ENCODE data around the gene ZBTB7C.

The ZBTB7C gene

DNA sequence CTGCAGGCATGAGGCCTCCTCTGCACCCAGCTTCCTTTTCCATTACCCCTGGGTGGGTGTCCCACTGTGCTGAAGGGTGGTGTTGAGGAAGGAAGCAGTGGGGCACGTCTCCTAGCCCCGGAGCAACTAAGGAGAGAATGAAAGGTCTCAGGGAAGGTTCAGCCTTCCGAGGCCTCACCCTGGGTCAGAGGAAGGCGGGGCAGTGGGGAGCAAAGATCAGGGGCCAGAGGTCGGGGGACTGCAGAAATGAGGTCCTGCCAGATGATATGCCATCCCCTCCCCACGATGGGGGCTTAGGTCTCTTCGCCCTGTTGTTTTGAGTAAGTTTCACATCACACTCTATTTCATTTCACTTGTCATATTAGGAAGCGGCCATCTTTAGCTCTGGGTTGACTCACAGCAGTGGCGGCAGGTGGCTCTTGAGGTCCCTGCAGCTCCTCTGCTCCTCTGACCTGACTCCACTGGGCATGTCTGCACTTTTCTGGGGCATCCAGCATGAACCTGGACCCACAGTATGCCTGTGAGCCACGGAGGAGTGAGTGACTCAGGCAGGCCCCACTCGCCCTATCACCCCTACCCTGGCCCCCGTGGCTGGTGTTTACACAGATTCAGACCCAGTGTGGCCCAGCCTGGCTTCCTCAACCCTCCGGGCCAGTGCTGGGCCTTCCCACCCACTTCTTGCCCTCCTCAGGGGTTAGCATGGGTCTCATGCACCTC, 325.0 kb downstream of the ZBTB7C start:
- Histone ChIP-seq H3K9me3 (ENCODE audit: control insufficient read depth, insufficient read depth, low read length) (no peaks in the 10 kb centered on the region), H3K4me1 (ENCODE audit: control insufficient read depth, insufficient read depth, low read length) (peaks cover 5% of the 10 kb centered on the region), H3K27ac (ENCODE audit: low read length) (no peak overlapping the region), H3K4me3 (ENCODE audit: low read length) (no peak overlapping the region), H3K36me3 (ENCODE audit: control insufficient read depth, insufficient read depth, low read length) (no peaks in the 10 kb centered on the region), H3K27me3 (ENCODE audit: control insufficient read depth, insufficient read depth, low read length) (no peaks in the 10 kb centered on the region)
- no CpG with 5 or more reads among the region's 13 CpGs for WGBS (ENCODE audit: insufficient coverage, insufficient read length)
- DNase-seq (ENCODE audit: low read depth, low spot score) = no peak

DNA sequence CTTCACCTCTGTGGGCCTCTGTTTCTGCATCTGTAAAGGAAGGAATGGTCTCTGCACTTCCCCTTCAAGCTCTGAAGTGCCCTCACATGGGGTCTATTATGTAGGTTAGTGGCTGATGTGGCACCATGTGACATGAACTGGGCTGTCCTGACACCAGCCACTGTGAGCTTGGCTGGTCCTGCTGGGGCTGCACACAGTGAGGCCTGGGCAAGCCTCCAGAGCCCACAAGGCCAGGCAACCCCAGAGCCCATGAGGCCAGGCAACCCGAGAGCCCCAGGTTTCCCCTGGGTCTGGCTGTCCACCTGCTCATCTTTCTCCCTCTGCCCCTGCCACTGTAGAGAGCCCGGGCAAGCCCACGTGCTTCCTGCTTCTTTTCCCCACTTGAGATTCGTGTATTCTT, 328.6 kb downstream of the ZBTB7C start:
- DNase-seq (ENCODE audit: low read depth, low spot score) = no peak
- Histone ChIP-seq H3K27ac (ENCODE audit: low read length) (no peak overlapping the region), H3K27me3 (ENCODE audit: control insufficient read depth, insufficient read depth, low read length) (no peaks in the 10 kb centered on the region), H3K4me1 (ENCODE audit: control insufficient read depth, insufficient read depth, low read length) (peaks cover 5% of the 10 kb centered on the region), H3K4me3 (ENCODE audit: low read length) (no peak overlapping the region), H3K9me3 (ENCODE audit: control insufficient read depth, insufficient read depth, low read length) (no peaks in the 10 kb centered on the region), H3K36me3 (ENCODE audit: control insufficient read depth, insufficient read depth, low read length) (no peaks in the 10 kb centered on the region)
- no CpG with 5 or more reads among the region's 4 CpGs for WGBS (ENCODE audit: insufficient coverage, insufficient read length)

DNA sequence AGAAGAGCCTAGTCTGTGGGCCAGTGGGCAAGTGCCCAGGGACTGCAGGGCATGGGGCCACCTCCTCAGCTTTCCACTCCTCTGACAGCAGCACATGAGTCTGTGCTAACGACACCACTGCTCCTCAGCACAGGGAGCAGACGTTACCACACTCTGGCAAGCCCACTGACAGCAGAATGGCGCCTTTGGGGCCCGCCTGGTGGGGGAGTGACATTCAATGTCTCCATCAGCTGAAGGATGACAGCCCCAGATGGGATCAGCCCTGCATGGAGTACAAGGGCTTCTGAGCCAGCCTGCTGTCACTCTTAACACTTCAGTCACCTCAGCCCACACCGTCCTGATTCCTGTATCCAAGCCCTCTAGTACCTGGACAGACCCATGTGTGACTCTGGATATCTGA, 329.3 kb downstream of the ZBTB7C start:
- DNase-seq (ENCODE audit: low read depth, low spot score) = no peak
- Histone ChIP-seq H3K4me3 (ENCODE audit: low read length) (no peak overlapping the region), H3K9me3 (ENCODE audit: control insufficient read depth, insufficient read depth, low read length) (no peaks in the 10 kb centered on the region), H3K27me3 (ENCODE audit: control insufficient read depth, insufficient read depth, low read length) (no peaks in the 10 kb centered on the region), H3K36me3 (ENCODE audit: control insufficient read depth, insufficient read depth, low read length) (no peaks in the 10 kb centered on the region), H3K4me1 (ENCODE audit: control insufficient read depth, insufficient read depth, low read length) (peaks cover 5% of the 10 kb centered on the region), H3K27ac (ENCODE audit: low read length) (no peak overlapping the region)
- no CpG with 5 or more reads among the region's 5 CpGs for WGBS (ENCODE audit: insufficient coverage, insufficient read length)

DNA sequence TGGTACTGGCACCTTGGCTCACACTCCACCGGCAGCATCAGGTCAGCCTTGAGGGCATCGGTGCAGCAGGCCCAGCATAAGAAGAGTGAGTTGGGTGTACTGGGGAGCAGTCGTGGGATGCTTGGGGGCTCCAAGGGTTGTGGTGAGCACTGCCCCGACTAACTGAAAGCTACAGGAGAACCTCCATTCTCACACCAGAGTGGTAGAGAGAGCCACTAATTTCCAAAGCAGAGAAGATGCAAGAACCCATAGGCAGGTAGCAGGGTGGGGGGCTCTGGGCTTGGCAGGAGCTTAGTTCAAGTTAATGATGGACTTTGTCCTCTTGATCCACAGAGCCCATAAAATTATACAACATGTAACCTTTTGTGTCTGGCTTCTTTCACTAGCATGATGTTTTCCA, 330.7 kb downstream of the ZBTB7C start:
- Histone ChIP-seq H3K9me3 (ENCODE audit: control insufficient read depth, insufficient read depth, low read length) (no peaks in the 10 kb centered on the region), H3K27ac (ENCODE audit: low read length) (no peak overlapping the region), H3K36me3 (ENCODE audit: control insufficient read depth, insufficient read depth, low read length) (no peaks in the 10 kb centered on the region), H3K4me1 (ENCODE audit: control insufficient read depth, insufficient read depth, low read length) (peaks cover 5% of the 10 kb centered on the region), H3K27me3 (ENCODE audit: control insufficient read depth, insufficient read depth, low read length) (no peaks in the 10 kb centered on the region), H3K4me3 (ENCODE audit: low read length) (no peak overlapping the region)
- WGBS (ENCODE audit: insufficient coverage, insufficient read length) = no CpG with 5 or more reads among the region's 4 CpGs
- DNase-seq (ENCODE audit: low read depth, low spot score) = no peak

DNA sequence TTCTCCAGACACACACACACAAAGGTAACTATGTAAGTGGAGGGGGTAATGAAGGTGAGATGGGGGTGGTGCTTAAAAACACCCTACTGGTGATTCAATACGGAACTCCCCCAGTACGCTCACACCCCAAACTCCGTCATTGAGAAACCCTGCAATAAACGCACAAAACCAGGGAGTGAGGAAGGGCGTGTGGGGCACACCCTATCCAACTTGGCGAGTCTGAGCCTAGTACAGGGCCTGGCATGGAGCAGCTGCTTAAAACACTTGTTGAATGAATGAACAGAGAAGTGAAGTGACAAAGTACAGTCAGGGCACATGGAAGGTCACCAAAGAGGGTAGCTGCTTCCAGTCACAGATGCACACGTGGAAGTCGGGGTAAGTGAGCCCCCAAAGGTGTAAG, 331.9 kb downstream of the ZBTB7C start:
- no peak overlapping the region for H3K27ac ChIP-seq (ENCODE audit: low read length)
- peaks cover 5% of the 10 kb centered on the region for H3K4me1 ChIP-seq (ENCODE audit: control insufficient read depth, insufficient read depth, low read length)
- no peak for DNase-seq (ENCODE audit: low read depth, low spot score)
- H3K36me3 ChIP-seq (ENCODE audit: control insufficient read depth, insufficient read depth, low read length) = no peaks in the 10 kb centered on the region
- no peaks in the 10 kb centered on the region for H3K27me3 ChIP-seq (ENCODE audit: control insufficient read depth, insufficient read depth, low read length)
- no peak overlapping the region for H3K4me3 ChIP-seq (ENCODE audit: low read length)
- no peaks in the 10 kb centered on the region for H3K9me3 ChIP-seq (ENCODE audit: control insufficient read depth, insufficient read depth, low read length)
- no CpG with 5 or more reads among the region's 8 CpGs for WGBS (ENCODE audit: insufficient coverage, insufficient read length)

DNA sequence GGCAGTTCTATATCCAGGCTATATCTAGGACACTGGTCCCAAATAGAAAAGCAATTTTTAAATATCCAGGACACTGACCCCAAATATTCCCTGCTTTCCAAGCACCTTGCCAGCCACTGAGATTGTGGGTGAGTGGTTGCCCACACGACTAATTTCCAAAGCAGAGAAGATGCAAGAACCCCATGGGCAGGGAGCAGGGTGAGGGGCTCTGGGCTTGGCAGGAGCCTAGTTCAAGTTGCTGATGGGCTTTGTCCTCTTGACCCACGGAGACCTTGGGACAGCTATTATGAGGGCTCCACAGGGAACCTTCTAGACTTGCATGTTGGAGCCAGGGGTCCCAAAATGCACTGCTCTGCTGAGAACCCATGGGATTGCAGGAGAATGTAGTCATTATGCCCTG, 332.7 kb downstream of the ZBTB7C start:
- Histone ChIP-seq H3K27me3 (ENCODE audit: control insufficient read depth, insufficient read depth, low read length) (no peaks in the 10 kb centered on the region), H3K27ac (ENCODE audit: low read length) (no peak overlapping the region), H3K36me3 (ENCODE audit: control insufficient read depth, insufficient read depth, low read length) (no peaks in the 10 kb centered on the region), H3K9me3 (ENCODE audit: control insufficient read depth, insufficient read depth, low read length) (no peaks in the 10 kb centered on the region), H3K4me1 (ENCODE audit: control insufficient read depth, insufficient read depth, low read length) (peaks cover 5% of the 10 kb centered on the region), H3K4me3 (ENCODE audit: low read length) (no peak overlapping the region; the same call in 1 of the 2 replicates)
- DNase-seq (ENCODE audit: low read depth, low spot score) = no peak
- no CpG with 5 or more reads among the region's 2 CpGs for WGBS (ENCODE audit: insufficient coverage, insufficient read length)

DNA sequence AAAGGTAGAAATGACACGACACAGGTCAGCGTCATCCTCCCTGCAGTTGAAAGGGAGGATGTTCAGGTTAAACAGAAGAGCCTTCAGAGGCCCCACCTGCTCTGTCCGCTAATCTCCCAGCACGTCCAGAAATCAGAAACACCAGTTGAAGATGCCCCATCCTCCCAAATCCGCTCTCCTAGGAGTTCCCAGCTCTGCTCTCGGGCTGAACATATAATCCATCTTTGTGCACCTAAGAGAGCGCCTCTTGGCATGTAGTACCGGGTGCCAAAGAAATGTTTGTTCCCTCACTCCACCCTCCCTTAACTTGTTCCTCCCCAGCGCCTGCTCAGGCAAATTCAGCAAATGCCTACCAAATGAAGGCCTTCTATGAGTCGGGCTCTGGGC, 333.5 kb downstream of the ZBTB7C start:
- H3K9me3 ChIP-seq (ENCODE audit: control insufficient read depth, insufficient read depth, low read length) = no peaks in the 10 kb centered on the region
- no peaks in the 10 kb centered on the region for H3K36me3 ChIP-seq (ENCODE audit: control insufficient read depth, insufficient read depth, low read length)
- H3K27me3 ChIP-seq (ENCODE audit: control insufficient read depth, insufficient read depth, low read length) = no peaks in the 10 kb centered on the region
- no CpG with 5 or more reads among the region's 10 CpGs for WGBS (ENCODE audit: insufficient coverage, insufficient read length)
- H3K4me3 ChIP-seq (ENCODE audit: low read length) = no peak overlapping the region
- DNase-seq (ENCODE audit: low read depth, low spot score) = no peak
- H3K27ac ChIP-seq (ENCODE audit: low read length) = no peak overlapping the region
- peaks cover 5% of the 10 kb centered on the region for H3K4me1 ChIP-seq (ENCODE audit: control insufficient read depth, insufficient read depth, low read length)

DNA sequence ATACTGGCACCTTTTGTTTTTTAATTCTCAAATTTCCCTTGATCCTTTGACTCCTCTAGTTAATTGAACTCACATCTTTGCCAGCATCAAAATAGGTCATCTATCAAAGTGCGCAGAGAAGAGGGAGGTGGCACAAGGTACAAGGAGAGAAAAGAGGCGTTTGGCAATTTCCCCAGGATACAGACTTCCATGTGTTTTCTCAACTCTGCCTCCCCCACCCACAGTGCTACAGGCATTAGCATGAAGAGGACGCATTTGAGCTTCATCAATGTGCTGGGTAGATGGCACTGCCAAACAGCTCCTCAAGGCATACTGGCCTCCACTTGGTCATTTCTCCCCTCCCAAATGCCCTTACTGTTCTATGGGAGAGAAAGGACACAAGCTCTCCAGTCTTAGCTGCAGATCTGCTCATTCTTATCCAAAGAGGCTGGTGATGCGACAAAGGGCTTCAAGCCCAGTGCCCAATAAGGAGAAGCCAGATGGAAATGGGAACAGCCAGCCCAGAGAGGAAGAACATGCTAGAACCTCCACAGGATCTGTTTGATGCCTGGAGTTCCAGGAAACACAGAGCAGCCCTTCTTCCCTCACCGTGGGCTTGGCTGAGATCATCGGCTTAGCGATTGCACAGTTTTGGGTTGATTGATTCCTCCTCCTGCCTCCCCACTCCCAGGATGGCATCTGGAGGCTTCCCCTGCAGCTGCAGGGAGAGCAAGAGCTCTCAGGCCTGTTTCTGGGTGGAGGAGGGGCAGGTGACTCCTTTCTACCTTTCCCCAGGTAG, 334.1 kb downstream of the ZBTB7C start:
- WGBS (ENCODE audit: insufficient coverage, insufficient read length) = no CpG with 5 or more reads among the region's 7 CpGs

DNA sequence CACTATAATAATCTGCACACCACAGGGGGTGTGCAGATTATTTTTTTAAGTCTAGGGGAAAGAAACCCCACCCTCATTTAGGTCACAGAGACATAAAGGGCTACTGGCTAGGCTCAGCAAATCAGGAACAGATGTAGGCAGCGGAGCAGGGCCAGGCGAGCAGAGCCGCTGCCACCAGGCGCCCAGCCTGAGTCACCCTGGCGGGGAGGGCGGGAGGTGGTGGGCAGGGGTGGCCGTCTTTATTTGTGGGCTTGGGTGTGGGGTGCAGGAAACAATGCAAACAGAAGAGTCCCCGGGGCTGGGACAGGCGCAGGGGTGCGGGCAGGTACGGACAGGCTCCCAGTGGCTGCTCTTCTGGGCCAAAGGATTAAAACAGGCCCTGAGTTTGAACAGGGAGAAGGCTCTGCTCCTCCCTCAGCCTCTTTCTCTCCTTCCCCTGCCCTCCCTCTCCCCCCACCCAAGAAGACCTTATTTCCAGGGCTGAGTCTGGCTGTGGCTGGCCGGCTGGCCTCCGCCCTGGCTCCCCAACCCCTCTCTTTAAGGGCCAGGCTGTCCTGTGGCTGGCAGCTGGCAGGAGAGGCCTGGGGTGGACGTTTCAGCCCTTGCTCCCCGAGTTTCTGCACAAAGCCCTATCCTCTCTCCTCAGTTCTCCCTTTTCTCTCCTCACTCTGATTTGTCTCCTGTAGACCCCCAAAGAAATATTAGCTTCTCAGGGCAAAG, 335.8 kb downstream of the ZBTB7C start:
- no peak overlapping the region for H3K27ac ChIP-seq (ENCODE audit: low read length)
- no peak overlapping the region for H3K4me3 ChIP-seq (ENCODE audit: low read length)
- DNase-seq (ENCODE audit: low read depth, low spot score) = no peak
- WGBS (ENCODE audit: insufficient coverage, insufficient read length) = no CpG with 5 or more reads among the region's 15 CpGs
- no peaks in the 10 kb centered on the region for H3K9me3 ChIP-seq (ENCODE audit: control insufficient read depth, insufficient read depth, low read length)
- H3K4me1 ChIP-seq (ENCODE audit: control insufficient read depth, insufficient read depth, low read length) = no peaks in the 10 kb centered on the region; the same call in 1 of the 2 replicates
- no peaks in the 10 kb centered on the region for H3K27me3 ChIP-seq (ENCODE audit: control insufficient read depth, insufficient read depth, low read length)
- no peaks in the 10 kb centered on the region for H3K36me3 ChIP-seq (ENCODE audit: control insufficient read depth, insufficient read depth, low read length)

More for the DNA sequence above, 334.1 kb downstream of the ZBTB7C start:
- no peaks in the 10 kb centered on the region for H3K9me3 ChIP-seq (ENCODE audit: control insufficient read depth, insufficient read depth, low read length)
- peaks cover 4% of the 10 kb centered on the region for H3K4me1 ChIP-seq (ENCODE audit: control insufficient read depth, insufficient read depth, low read length)
- no peak for DNase-seq (ENCODE audit: low read depth, low spot score)
- H3K36me3 ChIP-seq (ENCODE audit: control insufficient read depth, insufficient read depth, low read length) = no peaks in the 10 kb centered on the region
- H3K4me3 ChIP-seq (ENCODE audit: low read length) = no peak overlapping the region
- no peaks in the 10 kb centered on the region for H3K27me3 ChIP-seq (ENCODE audit: control insufficient read depth, insufficient read depth, low read length)
- H3K27ac ChIP-seq (ENCODE audit: low read length) = no peak overlapping the region

DNA sequence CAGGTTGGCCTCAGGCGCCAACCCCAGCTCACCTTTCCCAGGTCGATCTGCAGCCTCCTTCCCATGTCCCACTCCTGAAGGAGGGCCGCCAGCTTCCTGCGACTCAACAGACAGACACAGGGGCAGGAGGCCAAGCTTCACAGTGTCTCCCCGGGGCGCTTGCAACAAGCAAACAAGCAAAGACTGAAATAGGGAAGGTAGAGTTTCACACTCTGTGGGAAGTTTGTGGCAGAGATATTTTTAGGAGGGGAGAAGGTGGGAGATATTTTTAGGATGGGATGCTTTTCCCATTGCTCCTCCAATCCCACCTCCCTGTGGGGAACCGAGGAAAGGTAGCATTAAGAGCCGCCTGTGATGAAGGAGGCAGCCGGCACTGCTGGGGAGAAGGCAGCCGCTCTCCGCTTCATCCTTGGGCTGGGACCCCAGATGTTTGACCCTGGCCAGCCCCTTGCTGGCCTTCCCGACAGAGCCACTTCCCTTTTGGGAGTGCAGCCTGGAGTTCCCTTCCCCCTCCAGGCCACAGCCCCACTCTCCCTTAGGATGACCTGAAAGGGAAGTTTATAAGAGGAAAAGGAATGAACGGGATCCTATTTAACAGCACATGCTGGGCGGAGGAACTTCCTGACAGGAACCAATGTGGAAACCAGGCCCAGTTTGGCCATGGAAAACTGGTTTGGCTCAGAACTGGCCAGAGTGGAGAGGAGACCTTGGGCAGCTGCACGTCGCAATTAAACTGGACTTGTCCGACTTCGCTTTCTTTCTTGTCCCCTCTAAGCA, 336.6 kb downstream of the ZBTB7C start:
- H3K4me3 ChIP-seq (ENCODE audit: low read length) = no peak overlapping the region
- no peak overlapping the region for H3K27ac ChIP-seq (ENCODE audit: low read length)
- no peaks in the 10 kb centered on the region for H3K36me3 ChIP-seq (ENCODE audit: control insufficient read depth, insufficient read depth, low read length)
- H3K9me3 ChIP-seq (ENCODE audit: control insufficient read depth, insufficient read depth, low read length) = no peaks in the 10 kb centered on the region
- no CpG with 5 or more reads among the region's 18 CpGs for whole genome bisulfite sequencing (ENCODE audit: insufficient coverage, insufficient read length)
- no peaks in the 10 kb centered on the region; the same call in 1 of the 2 replicates for H3K4me1 ChIP-seq (ENCODE audit: control insufficient read depth, insufficient read depth, low read length)
- no peaks in the 10 kb centered on the region for H3K27me3 ChIP-seq (ENCODE audit: control insufficient read depth, insufficient read depth, low read length)
- DNase-seq (ENCODE audit: low read depth, low spot score) = no peak

All from iPS DF 6.9 (cell line).